MM.1S (cell line): ENCODE measurements around the gene UBAC2.

Source experiments
- DNase-seq: peaks from one replicate; pipeline ENCODE4 v3.0.0-alpha.2; 2015
- H2AFZ ChIP-seq: fragments of 300-600 bp; sonication (generic); 2 replicates; pipeline ENCODE4 v1.6.0; 2016; ENCODE audit warnings: antibody characterized with exemption, low read length
- H3F3A ChIP-seq: fragments of 300-600 bp; sonication (generic); 2 replicates; pipeline ENCODE4 v1.6.1; 2016; ENCODE audit warnings: mild to moderate bottlenecking, antibody characterized with exemption, low read length, moderate library complexity, mixed read lengths; ENCODE audit not compliant: insufficient read depth
- H3K27ac ChIP-seq: fragments of 300-600 bp; sonication (generic); 2 replicates; pipeline ENCODE4 v1.5.1; 2016; ENCODE audit warnings: mild to moderate bottlenecking, low read length
- H3K27me3 ChIP-seq: fragments of 300-600 bp; sonication (generic); replicated peaks from 2 replicates; pipeline ENCODE4 v1.6.0; 2016; ENCODE audit warnings: low read length; ENCODE audit not compliant: insufficient read depth
- H3K36me3 ChIP-seq: fragments of 300-600 bp; sonication (generic); replicated peaks from 2 replicates; pipeline ENCODE4 v1.6.1; 2016; ENCODE audit warnings: mild to moderate bottlenecking, low read length, mixed read lengths; ENCODE audit not compliant: insufficient read depth
- H3K4me1 ChIP-seq: fragments of 300-600 bp; sonication (generic); 2 replicates; pipeline ENCODE4 v1.6.1; 2016; ENCODE audit warnings: low read length, mixed read lengths
- H3K4me2 ChIP-seq: fragments of 300-600 bp; sonication (generic); 2 replicates; pipeline ENCODE4 v1.6.0; 2016; ENCODE audit warnings: low read depth, low read length
- H3K4me3 ChIP-seq: fragments of 300-600 bp; sonication (generic); 2 replicates; pipeline ENCODE4 v1.5.1; 2016; ENCODE audit warnings: low read length, mixed read lengths
- H3K79me2 ChIP-seq: fragments of 300-600 bp; sonication (generic); 2 replicates; pipeline ENCODE4 v1.6.1; 2016; ENCODE audit warnings: mixed run types, low read length, mixed read lengths
- H3K9ac ChIP-seq: fragments of 300-600 bp; sonication (generic); 2 replicates; pipeline ENCODE4 v1.6.1; 2016; ENCODE audit warnings: low read length, mixed read lengths
- H3K9me2 ChIP-seq: fragments of 300-600 bp; sonication (generic); replicated peaks from 2 replicates; pipeline ENCODE4 v1.6.1; 2016; ENCODE audit warnings: mild to moderate bottlenecking, low read length, mixed read lengths; ENCODE audit not compliant: insufficient read depth
- H3K9me3 ChIP-seq: fragments of 300-600 bp; sonication (generic); replicated peaks from 2 replicates; pipeline ENCODE4 v1.6.1; 2016; ENCODE audit warnings: mild to moderate bottlenecking, low read length, mixed read lengths; ENCODE audit not compliant: insufficient read depth
- H4K20me1 ChIP-seq: fragments of 300-600 bp; sonication (generic); 2 replicates; pipeline ENCODE4 v1.6.1; 2016; ENCODE audit warnings: mild to moderate bottlenecking, low read length, moderate library complexity, mixed read lengths; ENCODE audit not compliant: insufficient read depth
- CTCF ChIP-seq: fragments of 300-600 bp; sonication (generic); IDR thresholded peaks from 2 replicates; pipeline ENCODE4 v1.5.1; 2016; ENCODE audit warnings: antibody characterized with exemption, low read length, mixed read lengths
- EZH2 ChIP-seq: fragments of 300-600 bp; sonication (generic); optimal IDR thresholded peaks from 2 replicates; pipeline ENCODE3; 2017; ENCODE audit warnings: low read depth, mild to moderate bottlenecking, antibody characterized with exemption, low read length, mixed read lengths
- EZH2phosphoT487 ChIP-seq: fragments of 300-600 bp; sonication (generic); IDR thresholded peaks from 2 replicates; pipeline ENCODE4 v1.6.1; 2018; ENCODE audit warnings: antibody characterized with exemption, low read length

UBAC2 gene

DNA sequence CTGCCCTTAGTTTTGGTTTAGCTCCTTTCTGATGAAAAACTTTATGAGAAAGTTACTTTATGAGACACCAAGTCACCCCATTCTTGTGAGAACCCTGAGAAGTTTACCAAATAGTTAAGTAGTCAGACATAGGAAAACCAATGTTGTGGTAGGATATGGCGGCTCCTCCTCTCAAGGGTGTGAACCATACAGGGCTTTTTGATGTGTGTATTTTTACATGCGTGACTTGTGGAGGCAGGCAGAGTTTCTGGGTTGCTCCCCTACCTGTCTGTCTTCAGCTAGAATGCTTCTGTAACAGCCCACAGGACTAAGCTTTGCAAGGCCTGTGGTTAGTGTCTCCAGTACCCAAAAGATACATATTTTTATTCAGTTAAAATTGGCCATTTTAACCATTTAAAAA is 18.3 kb downstream of the UBAC2 start:
- no peaks in the 10 kb centered on the region for H3K9me3 ChIP-seq
- H3K9me2 ChIP-seq = no peaks in the 10 kb centered on the region
- H3K36me3 ChIP-seq = no peaks in the 10 kb centered on the region
- H3K4me2 ChIP-seq = no peak overlapping the region
- DNase-seq = no peak
- H2AFZ ChIP-seq = no peak overlapping the region
- H3K9ac ChIP-seq = no peak overlapping the region
- H3K4me3 ChIP-seq = no peak overlapping the region
- no peaks in the 10 kb centered on the region for H4K20me1 ChIP-seq
- no peaks in the 10 kb centered on the region for H3F3A ChIP-seq
- H3K79me2 ChIP-seq = peaks cover 43% of the 10 kb centered on the region; the same call in 1 of the 2 replicates
- TF ChIP-seq EZH2 (no peak), EZH2phosphoT487 (no peak), CTCF (no peak)
- H3K27ac ChIP-seq = no peak overlapping the region
- no peaks in the 10 kb centered on the region for H3K4me1 ChIP-seq
- H3K27me3 ChIP-seq = no peaks in the 10 kb centered on the region

- Histone ChIP-seq H3K27ac (no peak overlapping the region), H3K4me2 (no peak overlapping the region), H3K9me3 (no peaks in the 10 kb centered on the region), H3K4me1 (no peaks in the 10 kb centered on the region), H3K9me2 (no peaks in the 10 kb centered on the region), H3F3A (no peaks in the 10 kb centered on the region), H2AFZ (no peak overlapping the region), H3K79me2 (peaks cover 47% of the 10 kb centered on the region), H3K27me3 (no peaks in the 10 kb centered on the region), H4K20me1 (no peaks in the 10 kb centered on the region), H3K36me3 (no peaks in the 10 kb centered on the region), H3K9ac (no peak overlapping the region), H3K4me3 (no peak overlapping the region)
- DNase-seq = no peak
- TF ChIP-seq CTCF = no peak
These were observed 19.7 kb downstream of the UBAC2 start for GRCh38 chr13:99220199-99220935.

DNA sequence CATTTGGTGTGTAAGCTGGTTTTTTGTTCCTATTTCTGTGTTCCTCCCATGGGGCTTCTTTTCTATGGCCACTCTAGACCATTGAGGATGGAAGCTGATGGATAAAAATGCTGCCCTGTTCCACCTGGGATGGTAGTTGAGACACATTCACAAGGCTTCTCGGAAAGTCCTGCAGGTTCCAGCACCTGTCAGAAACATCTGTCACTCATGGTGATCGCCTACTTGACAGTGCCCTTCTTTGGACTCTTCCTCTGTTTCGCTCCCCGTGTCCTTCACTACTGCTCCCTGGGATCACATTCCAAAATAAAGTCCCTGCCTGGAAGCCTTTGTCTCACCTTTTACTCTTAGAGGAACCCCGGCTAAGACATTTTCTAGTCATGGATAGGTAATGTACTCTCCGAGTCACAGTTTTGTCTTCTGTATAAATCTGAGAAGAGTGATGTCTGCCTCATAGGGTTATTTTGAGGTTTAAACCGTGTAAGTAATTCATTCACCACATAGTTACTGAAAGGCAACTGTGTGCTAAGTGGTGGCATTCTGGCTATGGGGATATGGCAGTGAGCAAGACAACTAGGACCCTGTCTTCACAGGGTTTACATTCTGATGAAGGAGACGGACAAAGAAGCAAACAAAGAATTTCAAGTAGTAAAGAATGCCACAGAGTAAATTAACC is 21.0 kb downstream of the UBAC2 start:
- Histone ChIP-seq H3K9me3 (no peaks in the 10 kb centered on the region), H3K4me1 (no peaks in the 10 kb centered on the region), H3K9ac (no peak overlapping the region), H3K27ac (no peak overlapping the region), H2AFZ (no peak overlapping the region), H3F3A (no peaks in the 10 kb centered on the region), H3K4me3 (no peak overlapping the region), H3K4me2 (no peak overlapping the region), H3K36me3 (no peaks in the 10 kb centered on the region), H3K27me3 (no peaks in the 10 kb centered on the region), H4K20me1 (no peaks in the 10 kb centered on the region), H3K79me2 (peaks cover 51% of the 10 kb centered on the region), H3K9me2 (no peaks in the 10 kb centered on the region)
- no peak for DNase-seq
- TF ChIP-seq EZH2phosphoT487 (no peak), CTCF (no peak), EZH2 (no peak)
